HG03135 (cell line): Measurements from ENCODE around the gene CCDC178.

Experiments used
- ATAC-seq: cut with Tn5 transposase; IDR thresholded peaks from one replicate; pipeline ENCODE4 v1.9.1; 2021; ENCODE audit warnings: mild to moderate bottlenecking, moderate library complexity; ENCODE audit not compliant: unreplicated experiment

CCDC178 gene

GRCh38 chr18:33135951-33136660 lies 304.4 kb downstream of the CCDC178 start:
- ATAC-seq, result no peak

- ATAC-seq, result no peak
These were observed 307.9 kb downstream of the CCDC178 start for GRCh38 chr18:33132657-33133056.

GRCh38 chr18:33128581-33128980 lies 311.9 kb downstream of the CCDC178 start:
- no peak for ATAC-seq

- ATAC-seq, result no peak
These were observed 316.5 kb downstream of the CCDC178 start for GRCh38 chr18:33123862-33124518.

- ATAC-seq, result no peak
These were observed 324.1 kb downstream of the CCDC178 start for GRCh38 chr18:33116376-33116775.

- ATAC-seq, result no peak
These were observed 324.6 kb downstream of the CCDC178 start for GRCh38 chr18:33115917-33116316.

GRCh38 chr18:33115476-33115875 lies 325.0 kb downstream of the CCDC178 start:
- ATAC-seq, result no peak

- ATAC-seq, result no peak
These were observed 325.8 kb downstream of the CCDC178 start for GRCh38 chr18:33114749-33115148.

- no peak for ATAC-seq
These were observed 327.1 kb downstream of the CCDC178 start for GRCh38 chr18:33113416-33113815.

- ATAC-seq, result no peak
These were observed 333.0 kb downstream of the CCDC178 start for GRCh38 chr18:33107511-33107910.

GRCh38 chr18:33101316-33101715 lies 339.2 kb downstream of the CCDC178 start:
- ATAC-seq, result no peak

GRCh38 chr18:33099626-33100025 lies 340.9 kb downstream of the CCDC178 start:
- ATAC-seq, result no peak

GRCh38 chr18:33097126-33097525 lies 343.4 kb downstream of the CCDC178 start:
- ATAC-seq, result no peak

- no peak for ATAC-seq
These were observed 350.1 kb downstream of the CCDC178 start for GRCh38 chr18:33090461-33090860.

GRCh38 chr18:33076601-33077000 lies 363.9 kb downstream of the CCDC178 start:
- ATAC-seq, result no peak

GRCh38 chr18:33074125-33074524 lies 366.4 kb downstream of the CCDC178 start:
- ATAC-seq, result no peak

GRCh38 chr18:33062834-33063364 lies 377.6 kb downstream of the CCDC178 start:
- no peak for ATAC-seq

GRCh38 chr18:33052886-33053285 lies 387.6 kb downstream of the CCDC178 start:
- ATAC-seq, result no peak

- no peak for ATAC-seq
These were observed 389.1 kb downstream of the CCDC178 start for GRCh38 chr18:33051407-33051806.

- no peak for ATAC-seq
These were observed 400.3 kb downstream of the CCDC178 start for GRCh38 chr18:33040213-33040612.

GRCh38 chr18:33034945-33035344 lies 405.6 kb downstream of the CCDC178 start:
- no peak for ATAC-seq

GRCh38 chr18:33034212-33034611 lies 406.3 kb downstream of the CCDC178 start:
- ATAC-seq, result no peak
